Spleen (tissue), 11 donors: ENCODE measurements around the gene COMMD7. TPM values are rescaled to one million over a fixed set of nuclear protein-coding genes. Genes with fewer than 3 reads are reported as not detected.
"Not testable (repeated sequence)": the region's sequence is repeated elsewhere in the genome, so short reads cannot be mapped to it uniquely, and the experiment has no call there.

Source experiments
- DNase-seq: peaks from one replicate; pipeline ENCODE4 v3.0.0-alpha.2; 2020
- H3K27ac ChIP-seq, 8 donors: fragments of 200-600 bp; sonication (generic) in 7 of 8; 1 replicate in 4 of 8; 2 replicates in 4 of 8; pipeline versions ENCODE4 v1.5.0 to v1.8.0; 2016 to 2021; ENCODE audit warnings: inconsistent platforms in 4 of 8, mild to moderate bottlenecking in 4 of 8, moderate library complexity in 1 of 8
- H3K27me3 ChIP-seq, 7 donors: fragments of 200-600 bp; sonication (generic) in 6 of 7; replicated peaks in 1 of 7; 1 replicate in 4 of 7; 2 replicates in 3 of 7; pipeline versions ENCODE4 v1.5.0 to v1.8.0; 2016 to 2021; ENCODE audit warnings: inconsistent platforms in 3 of 7, mild to moderate bottlenecking in 1 of 7
- H3K36me3 ChIP-seq, 6 donors: fragments of 200-600 bp; sonication (generic) in 5 of 6; 1 replicate in 4 of 6; 2 replicates in 2 of 6; pipeline versions ENCODE4 v1.5.0 to v1.8.0; 2016 to 2021; ENCODE audit warnings: inconsistent platforms in 2 of 6
- H3K4me1 ChIP-seq, 6 donors: fragments of 200-600 bp; sonication (generic) in 5 of 6; 1 replicate in 3 of 6; 2 replicates in 3 of 6; pipeline versions ENCODE4 v1.5.0 to v1.8.0; 2016 to 2021; ENCODE audit warnings: inconsistent platforms in 3 of 6
- H3K4me3 ChIP-seq, 8 donors: fragments of 200-600 bp; sonication (generic) in 7 of 8; 1 replicate in 4 of 8; 2 replicates in 4 of 8; pipeline versions ENCODE4 v1.5.0 to v1.8.0; 2016 to 2021; ENCODE audit warnings: inconsistent platforms in 4 of 8, mild to moderate bottlenecking in 4 of 8, moderate library complexity in 2 of 8
- H3K9me3 ChIP-seq, 8 donors: fragments of 200-600 bp; sonication (generic) in 7 of 8; 1 replicate in 4 of 8; 2 replicates in 4 of 8; pipeline versions ENCODE4 v1.5.0 to v1.8.0; 2016 to 2021; ENCODE audit warnings: inconsistent platforms in 4 of 8
- POLR2A ChIP-seq, 3 donors: fragments of 450-650 bp; IDR thresholded peaks; one replicate each; pipeline ENCODE4 v1.5.1; 2017; ENCODE audit warnings: antibody characterized with exemption in 3 of 3, mild to moderate bottlenecking in 1 of 3
- POLR2AphosphoS5 ChIP-seq, 3 donors: sonication (generic); formaldehyde crosslinking; IDR thresholded peaks; one replicate each; pipeline ENCODE4 v1.5.1; 2017; ENCODE audit warnings: antibody characterized with exemption in 3 of 3
- WGBS, 5 donors: extraction: QIAGEN DNeasy Blood & Tissue Kit in 3 of 5; methylation state at CpG; one replicate each; pipeline versions ENCODE4 v1.1.5 to v1.1.7; 2013 to 2018; 5-methylcytosine and 5-hydroxymethylcytosine counted together
- intact Hi-C: fragments of 100-400 bp; cut with DNase I; formaldehyde crosslinking; loops from one replicate; pipeline ENCODE4 v1.15.0; 2023; ENCODE audit warnings: low total_unique reads
- polyA plus RNA-seq, 3 donors: library from polyadenylated mRNA; stranded (reverse); fragments of 200-250 nt; gene quantifications; one replicate each; pipeline ENCODE4 v1.2.1, GENCODE V29; 2013
- total RNA-seq, 7 donors: library from RNA; depleted of rRNA in 3 of 7; stranded (reverse); fragments of >200 nt in 3 of 7; fragmentation: NEBNext Ultra II Directional in 4 of 7; extraction: Animal tissue kit (Norgen Biotek cat#: 25700) in 4 of 7; gene quantifications; one replicate each; pipeline versions ENCODE4 v1.1.0 to v1.2.1, GENCODE V29; 2016 to 2021
- TF ChIP-seq, protein P1 (sequence below), 11 experiments: fragments of 200-600 bp in 7 of 11; fragments of 450-650 bp in 4 of 11; sonication (generic) in 4 of 11; IDR thresholded peaks in 8 of 11; conservative IDR thresholded peaks in 3 of 11; 1 replicate in 7 of 11; 2 replicates in 4 of 11; pipeline versions ENCODE4 v1.4.0 to v1.8.0; 2016 to 2021; ENCODE audit warnings: antibody characterized with exemption in 11 of 11, inconsistent platforms in 4 of 11, mild to moderate bottlenecking in 1 of 11
- donor health status: healthy with polysubstance abuse.
- donor health status: DM: no; HTN: no; CAD: no; lungs with moderate emphysema.
- donor health status: DM: no; HTN: no; CAD: no.
- donor health status: Bipolar disorder and iron deficiency.
- donor health status: healthy.
- donor health status: DM: no; HTN: no; CAD: no.
- donor health status: DM: yes; HTN: yes; CAD: no.

COMMD7 gene
- total and polyA plus RNA-seq, 10 donors: 24.4 to 69.2 (median 38.1) TPM

DNA sequence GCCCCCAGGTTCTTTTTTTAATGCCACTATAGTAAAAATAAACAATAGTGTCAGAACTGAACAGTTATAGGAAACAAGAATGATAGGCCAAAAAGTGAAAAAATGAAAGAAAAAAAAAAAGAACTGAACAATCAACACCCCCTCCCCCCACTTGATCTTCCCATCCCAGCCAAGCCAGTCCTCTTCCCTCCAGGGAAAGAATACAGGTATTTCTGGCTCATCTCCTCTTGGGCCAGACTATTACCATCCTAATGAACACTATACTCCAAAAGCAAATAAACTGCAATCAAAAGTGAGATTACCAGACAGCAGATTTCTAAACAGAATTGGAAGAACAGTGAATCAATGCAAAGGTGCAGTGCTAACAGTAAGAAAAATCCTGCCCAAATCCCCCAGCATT, 48.2 kb downstream of the COMMD7 start:
- Histone ChIP-seq H3K4me3 (no peak overlapping the region), H3K9me3 (no peaks in the 10 kb centered on the region), H3K27me3 (no peaks in the 10 kb centered on the region), H3K4me1 (no peaks in the 10 kb centered on the region), H3K27ac (no peak overlapping the region), H3K36me3 (peaks cover 0 to 47% (median 4%) of the 10 kb centered on the region in 6 donors)
- no peak for DNase-seq
- TF ChIP-seq POLR2A (IDR thresholded peaks at IDR 0.05) (no peak), POLR2AphosphoS5 (IDR thresholded peaks at IDR 0.05) (no peak)
- TF ChIP-seq, protein P1, sequence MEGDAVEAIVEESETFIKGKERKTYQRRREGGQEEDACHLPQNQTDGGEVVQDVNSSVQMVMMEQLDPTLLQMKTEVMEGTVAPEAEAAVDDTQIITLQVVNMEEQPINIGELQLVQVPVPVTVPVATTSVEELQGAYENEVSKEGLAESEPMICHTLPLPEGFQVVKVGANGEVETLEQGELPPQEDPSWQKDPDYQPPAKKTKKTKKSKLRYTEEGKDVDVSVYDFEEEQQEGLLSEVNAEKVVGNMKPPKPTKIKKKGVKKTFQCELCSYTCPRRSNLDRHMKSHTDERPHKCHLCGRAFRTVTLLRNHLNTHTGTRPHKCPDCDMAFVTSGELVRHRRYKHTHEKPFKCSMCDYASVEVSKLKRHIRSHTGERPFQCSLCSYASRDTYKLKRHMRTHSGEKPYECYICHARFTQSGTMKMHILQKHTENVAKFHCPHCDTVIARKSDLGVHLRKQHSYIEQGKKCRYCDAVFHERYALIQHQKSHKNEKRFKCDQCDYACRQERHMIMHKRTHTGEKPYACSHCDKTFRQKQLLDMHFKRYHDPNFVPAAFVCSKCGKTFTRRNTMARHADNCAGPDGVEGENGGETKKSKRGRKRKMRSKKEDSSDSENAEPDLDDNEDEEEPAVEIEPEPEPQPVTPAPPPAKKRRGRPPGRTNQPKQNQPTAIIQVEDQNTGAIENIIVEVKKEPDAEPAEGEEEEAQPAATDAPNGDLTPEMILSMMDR (IDR thresholded peaks at IDR 0.05 in 8 of 11, conservative IDR thresholded peaks at IDR 0.05 in 3 of 11): no peak
- intact Hi-C loops: no loop called here

DNA sequence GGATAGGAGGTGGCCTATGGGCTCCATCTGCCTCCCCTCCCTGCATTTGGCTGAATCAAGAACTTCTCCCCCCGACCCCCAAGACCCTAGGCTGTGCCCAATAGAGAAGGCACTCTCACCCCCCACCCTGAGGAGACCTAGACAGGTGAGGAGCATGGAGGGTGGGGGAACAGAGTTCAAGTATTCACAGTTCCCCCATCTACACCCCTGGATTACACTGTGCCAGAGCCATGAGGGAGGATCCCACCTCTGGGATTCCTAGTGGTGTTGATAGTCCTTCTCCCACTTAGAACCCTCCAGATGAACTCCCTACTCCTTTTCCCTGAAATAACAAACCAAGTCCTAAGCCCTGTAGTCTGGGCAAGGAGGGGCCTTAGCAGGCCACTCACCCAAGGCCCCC, 54.3 kb downstream of the COMMD7 start:
- DNase-seq, H3K27me3 ChIP-seq, intact Hi-C loops, H3K4me1 ChIP-seq, H3K4me3 ChIP-seq, H3K27ac ChIP-seq, H3K9me3 ChIP-seq: not testable (repeated sequence)
- WGBS, 5 donors: 79 to 100% (median 81%) methylated on average over 1 of the region's 1 CpG
- H3K36me3 ChIP-seq: peaks cover 0 to 15% (median 4%) of the 10 kb centered on the region in 6 donors

DNA sequence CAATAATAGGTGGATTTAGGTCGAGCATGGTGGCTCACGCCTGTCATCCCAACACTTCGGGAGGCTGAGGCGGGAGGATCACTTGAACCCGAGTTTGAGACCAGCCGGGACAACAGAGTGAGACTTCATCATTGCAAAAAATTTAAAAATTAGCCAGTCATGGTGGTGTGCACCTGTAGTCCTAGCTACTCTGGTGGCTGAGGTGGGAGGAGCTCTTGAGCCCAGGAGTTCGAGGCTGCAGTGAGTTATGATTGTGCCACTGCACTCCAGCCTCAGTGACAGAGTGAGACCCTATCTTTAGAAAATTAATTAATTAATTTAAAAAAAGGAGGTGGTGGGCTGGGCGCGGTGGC, 56.1 kb downstream of the COMMD7 start:
- Histone ChIP-seq H3K9me3 (no peaks in the 10 kb centered on the region), H3K36me3 (peaks cover 0 to 12% (median 3%) of the 10 kb centered on the region in 6 donors), H3K4me1 (peaks cover 0 to 10% (median 5%) of the 10 kb centered on the region in 6 donors), H3K27ac (no peak overlapping the region), H3K27me3 (no peaks in the 10 kb centered on the region), H3K4me3 (no peak overlapping the region)
- 93 to 98% (median 95%) methylated on average over 9 of the region's 9 CpGs for WGBS, 5 donors
- TF ChIP-seq, protein P1 (IDR thresholded peaks at IDR 0.05 in 8 of 11, conservative IDR thresholded peaks at IDR 0.05 in 3 of 11): no peak
- no peak for TF ChIP-seq POLR2AphosphoS5 (IDR thresholded peaks at IDR 0.05)
- TF ChIP-seq POLR2A (IDR thresholded peaks at IDR 0.05): no peak
- DNase-seq: no peak
- intact Hi-C loops: no loop called here

DNA sequence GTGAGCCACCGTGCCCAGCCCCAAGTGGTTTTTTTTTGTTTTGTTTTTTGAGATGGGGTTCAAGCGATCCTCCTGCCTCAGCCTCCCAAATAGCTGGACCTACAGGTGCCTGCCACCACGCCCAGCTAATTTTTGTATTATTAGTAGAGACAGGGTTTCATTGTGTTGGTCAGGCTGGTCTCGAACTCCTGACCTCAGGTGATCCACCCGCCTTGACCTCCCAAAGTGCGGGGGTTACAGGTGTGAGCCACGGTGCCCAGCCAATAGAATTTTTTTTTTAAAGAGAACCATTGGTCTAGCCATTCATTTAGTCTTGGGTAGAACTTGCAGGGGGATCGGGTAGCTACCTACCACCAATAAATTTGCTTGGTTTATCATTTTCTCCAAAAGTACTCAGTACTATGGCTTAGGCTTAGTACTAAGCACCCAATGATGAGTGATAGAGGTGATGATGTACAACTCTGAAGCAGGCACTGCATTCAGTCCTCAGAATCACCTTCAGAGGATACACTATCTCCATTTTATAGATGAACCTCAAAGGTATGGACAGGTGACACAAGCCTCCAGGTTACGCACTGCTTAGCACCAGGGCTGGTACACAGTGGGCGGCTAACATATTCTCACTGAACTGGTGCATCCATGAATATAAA, 56.6 kb downstream of the COMMD7 start:
- Histone ChIP-seq H3K9me3 (no peaks in the 10 kb centered on the region), H3K27ac (no peak overlapping the region), H3K4me3 (no peak overlapping the region), H3K36me3 (peaks cover 0 to 9% (median 3%) of the 10 kb centered on the region in 6 donors), H3K27me3 (no peaks in the 10 kb centered on the region), H3K4me1 (peaks cover 0 to 14% (median 8%) of the 10 kb centered on the region in 6 donors)
- TF ChIP-seq POLR2AphosphoS5 (IDR thresholded peaks at IDR 0.05) (no peak), POLR2A (IDR thresholded peaks at IDR 0.05) (no peak)
- TF ChIP-seq, protein P1 (IDR thresholded peaks at IDR 0.05 in 8 of 11, conservative IDR thresholded peaks at IDR 0.05 in 3 of 11): no peak
- 91 to 98% (median 96%) methylated on average over 10 of the region's 10 CpGs for WGBS, 5 donors
- intact Hi-C loops: no loop called here
- DNase-seq: no peak
